GM12878 (cell line): Measurements from ENCODE around the gene UBE2L5. TPM values are rescaled to one million over a fixed set of nuclear protein-coding genes. Genes with fewer than 3 reads are reported as not detected.

Source experiments
- ATAC-seq: fragments of 200-7000 bp; cut with Tn5 transposase; 3 replicates; pipeline ENCODE4 v1.9.1; 2020; ENCODE audit warnings: mild to moderate bottlenecking, moderate library complexity
- BruUV-seq: library from RNA; stranded (reverse); fragments of 400-500 nt; replicated peaks from 2 replicates; lab custom pipeline; 2021; lab: Mats Ljungman, UMichigan
- CTCF ChIA-PET: fragments of 300-600 bp; sonication (Branson Sonifier 250); formaldehyde crosslinking; extraction: SDS; loops from one replicate; lab custom pipeline; 2021; ENCODE audit warnings: inconsistent platforms; lab: Yijun Ruan, JAX
- POLR2A ChIA-PET: fragments of 350-600 bp; formaldehyde crosslinking; extraction: SDS; loops from one replicate; lab custom pipeline; 2021; ENCODE audit warnings: inconsistent platforms; lab: Charles Lee
- RAD21 ChIA-PET: fragments of 300-600 bp; sonication (Branson Sonifier 250); formaldehyde crosslinking; loops from one replicate; lab custom pipeline; 2023; ENCODE audit warnings: antibody characterized with exemption; ENCODE audit not compliant: unreplicated experiment; lab: Charles Lee
- SMC1A ChIA-PET: fragments of 300-600 bp; sonication (Branson Sonifier 250); formaldehyde crosslinking; loops from one replicate; lab custom pipeline; 2023; ENCODE audit not compliant: unreplicated experiment, uncharacterized antibody; lab: Charles Lee
- DNase-seq: peaks from one replicate; pipeline ENCODE4 v3.0.0-alpha.2; 2011; ENCODE audit warnings: low read depth, low spot score
- FAIRE-seq: peaks from 3 replicates; lab custom pipeline; 2011; peaks lifted over from hg19 to GRCh38; lab: Jason Lieb, UNC
- H2AFZ ChIP-seq: 2 replicates; pipeline ENCODE4 v1.6.0; 2011; ENCODE audit warnings: low read depth, low read length, control low read depth; ENCODE audit not compliant: control insufficient read depth
- H3K27ac ChIP-seq: 2 replicates; pipeline ENCODE4 v1.5.1; 2011; ENCODE audit warnings: control low read depth; ENCODE audit not compliant: control insufficient read depth, insufficient read depth
- H3K27me3 ChIP-seq, 2 experiments: replicated peaks in 1 of 2; 2 replicates each; pipeline versions ENCODE4 v1.6.0 to v1.6.1; 2011; ENCODE audit warnings: low read length in 1 of 2; ENCODE audit not compliant: control insufficient read depth in 2 of 2, insufficient read depth in 2 of 2
- H3K36me3 ChIP-seq, 2 experiments: 2 replicates each; pipeline ENCODE4 v1.5.1; 2011; ENCODE audit warnings: low read length in 1 of 2; ENCODE audit not compliant: control insufficient read depth in 2 of 2, insufficient read depth in 2 of 2
- H3K4me1 ChIP-seq: 2 replicates; pipeline ENCODE4 v1.6.1; 2011; ENCODE audit warnings: mild to moderate bottlenecking, low read length, moderate library complexity, mixed read lengths; ENCODE audit not compliant: control insufficient read depth, insufficient read depth
- H3K4me2 ChIP-seq: 2 replicates; pipeline ENCODE4 v1.6.0; 2011; ENCODE audit warnings: control low read depth; ENCODE audit not compliant: control insufficient read depth, insufficient read depth
- H3K4me3 ChIP-seq: fragments of 200-600 bp; sonication (generic); 2 replicates; pipeline ENCODE4 v1.5.1; 2016
- H3K79me2 ChIP-seq: 2 replicates; pipeline ENCODE4 v1.6.0; 2011; ENCODE audit warnings: low read length; ENCODE audit not compliant: control insufficient read depth, insufficient read depth
- H3K9ac ChIP-seq: 2 replicates; pipeline ENCODE4 v1.8.0; 2011; ENCODE audit warnings: low read length, control low read depth, mixed read lengths; ENCODE audit not compliant: control insufficient read depth, insufficient read depth
- H3K9me3 ChIP-seq: replicated peaks from 3 replicates; pipeline ENCODE4 v1.5.1; 2011; ENCODE audit warnings: mild to moderate bottlenecking, low read length; ENCODE audit not compliant: control insufficient read depth, insufficient read depth
- H4K20me1 ChIP-seq: 2 replicates; pipeline ENCODE4 v1.6.0; 2011; ENCODE audit not compliant: control insufficient read depth, insufficient read depth
- CBX3 ChIP-seq: fragments of 200-600 bp; sonication (generic); IDR thresholded peaks from 2 replicates; pipeline ENCODE4 v1.6.1; 2016; ENCODE audit warnings: low read depth, borderline replicate concordance
- CHD4 ChIP-seq: fragments of 200-600 bp; sonication (generic); IDR thresholded peaks from 2 replicates; pipeline ENCODE4 v1.6.1; 2016; ENCODE audit warnings: mild to moderate bottlenecking
- HDAC2 ChIP-seq: fragments of 200-600 bp; sonication (generic); IDR thresholded peaks from 2 replicates; pipeline ENCODE4 v1.6.1; 2017
- JUNB ChIP-seq: IDR thresholded peaks from 2 replicates; pipeline ENCODE4 v1.6.1; 2016; ENCODE audit warnings: antibody characterized with exemption, mild to moderate bottlenecking
- MEF2A ChIP-seq: IDR thresholded peaks from 2 replicates; pipeline ENCODE4 v1.6.1; 2011; ENCODE audit warnings: low read depth, mild to moderate bottlenecking, low read length, moderate library complexity; ENCODE audit not compliant: insufficient read depth
- MLLT1 ChIP-seq: fragments of 450-650 bp; IDR thresholded peaks from 2 replicates; pipeline ENCODE4 v1.6.1; 2016; ENCODE audit warnings: mild to moderate bottlenecking
- MTA2 ChIP-seq: fragments of 450-650 bp; IDR thresholded peaks from 2 replicates; pipeline ENCODE4 v1.6.1; 2016; ENCODE audit warnings: low read depth, mild to moderate bottlenecking, moderate library complexity
- MTA3 ChIP-seq: IDR thresholded peaks from 2 replicates; pipeline ENCODE4 v1.6.1; 2012; ENCODE audit warnings: low read length, inconsistent platforms, borderline replicate concordance
- NBN ChIP-seq: fragments of 450-650 bp; IDR thresholded peaks from 2 replicates; pipeline ENCODE4 v1.6.1; 2016
- SIN3A ChIP-seq: IDR thresholded peaks from 2 replicates; pipeline ENCODE4 v1.6.1; 2012; ENCODE audit warnings: low read depth, low read length, improper control_type of control experiment
- SMAD5 ChIP-seq: IDR thresholded peaks from 2 replicates; pipeline ENCODE4 v1.6.1; 2016; ENCODE audit warnings: antibody characterized with exemption, low read depth
- WRNIP1 ChIP-seq: IDR thresholded peaks from 2 replicates; pipeline ENCODE4 v1.6.1; 2011; ENCODE audit warnings: low read depth, low read length, improper control_type of control experiment, borderline replicate concordance
- ZNF207 ChIP-seq: fragments of 450-650 bp; IDR thresholded peaks from 2 replicates; pipeline ENCODE4 v1.6.1; 2014; ENCODE audit warnings: antibody characterized with exemption, mild to moderate bottlenecking, borderline replicate concordance
- WGBS: methylation state at CpG from one replicate; pipeline ENCODE4 v1.1.6; 2016; ENCODE audit warnings: low lambda C conversion rate; ENCODE audit not compliant: insufficient replicate concordance, insufficient coverage; ENCODE audit errors: missing lambda C conversion rate; 5-methylcytosine and 5-hydroxymethylcytosine counted together
- in situ Hi-C: fragments of 300-500 bp; cut with MboI; formaldehyde crosslinking; loops from 9 replicates; pipeline ENCODE4 v1.14.3; 2018; ENCODE audit warnings: mixed read lengths
- intact Hi-C: fragments of 100-400 bp; cut with micrococcal nuclease; formaldehyde crosslinking; loops from one replicate; pipeline ENCODE4 v1.14.2; 2022; ENCODE audit not compliant: unreplicated experiment
- polyA plus RNA-seq, 11 experiments: library from polyadenylated mRNA; depleted of rRNA in 4 of 11; unstranded in 6 of 11; stranded (reverse) in 5 of 11; fragments of >200 nt; fragmentation: Nextera tagmentation in 4 of 11; fragmentation: Illumina TruSeq in 1 of 11; extraction: Ambion mirVana in 4 of 11; extraction: Trizol in 1 of 11; gene quantifications; 1 replicate in 1 of 11; 2 replicates in 10 of 11; pipeline versions ENCODE4 v1.2.1 to v1.2.3, GENCODE V29; 2011 to 2016; ENCODE audit warnings: inconsistent platforms in 2 of 11, missing spikeins in 2 of 11, low read depth in 1 of 11
- total RNA-seq, 4 experiments: library from RNA; depleted of rRNA in 3 of 4; stranded (reverse); fragments of >200 nt in 3 of 4; fragmentation: Illumina TruSeq in 1 of 4; extraction: Trizol in 1 of 4; gene quantifications; 2 replicates each; pipeline versions ENCODE4 v1.2.1 to v1.2.3, GENCODE V29; 2013 to 2021

The UBE2L5 gene
- total and polyA plus RNA-seq, 10 of the 15 experiments (the other 5 are each of a cell fraction or from before 2014, with no cell fraction given): 0.03 to 1.1 (median 0.19) TPM; not detected in 2

DNA sequence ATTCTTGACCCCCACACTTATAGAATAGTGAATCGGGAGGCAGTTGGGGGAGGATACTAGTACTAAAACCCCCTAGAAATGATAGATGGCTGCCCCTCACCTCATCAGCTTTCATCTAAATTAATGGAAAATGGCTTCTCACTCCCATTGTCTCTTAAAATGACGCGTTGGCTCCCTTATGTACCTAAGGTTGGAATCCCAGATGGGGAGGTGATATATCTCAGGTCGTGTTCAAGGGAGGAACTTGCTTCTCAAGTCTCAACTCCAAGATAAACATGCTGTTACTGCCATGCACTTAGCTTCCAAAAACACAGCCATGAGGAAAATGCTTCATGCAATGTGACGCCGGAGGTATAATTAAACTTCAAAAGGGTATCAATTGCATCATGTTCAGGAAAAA, 18.8 kb upstream of the UBE2L5 start:
- DNase-seq (no peak), FAIRE-seq (no peak), ATAC-seq (no peak)
- Histone ChIP-seq H3K4me2 (no peak overlapping the region), H3K27me3 (no peaks in the 10 kb centered on the region), H3K27ac (no peak overlapping the region), H2AFZ (no peak overlapping the region), H3K4me1 (peaks cover 3% of the 10 kb centered on the region), H4K20me1 (no peaks in the 10 kb centered on the region), H3K36me3 (no peaks in the 10 kb centered on the region), H3K9me3 (no peaks in the 10 kb centered on the region; the same call in 2 of the 3 replicates), H3K79me2 (no peaks in the 10 kb centered on the region), H3K4me3 (no peak overlapping the region), H3K9ac (no peak overlapping the region)
- ChIA-PET POLR2A (no interaction called here), RAD21 (no interaction called here), CTCF (no interaction called here), SMC1A (no interaction called here)
- intact Hi-C loops (no loop called here), in situ Hi-C loops (no loop called here)
- no TSS peak for BruUV-seq
- 83% methylated on average over 6 of the region's 6 CpGs for WGBS
- no peak for TF ChIP-seq HDAC2
- no peak for TF ChIP-seq JUNB
- no peak for TF ChIP-seq MLLT1
- TF ChIP-seq MEF2A: no peak
- no peak for TF ChIP-seq WRNIP1
- no peak for TF ChIP-seq SMAD5
- no peak for TF ChIP-seq CBX3
- TF ChIP-seq SIN3A: no peak
- no peak for TF ChIP-seq NBN
- TF ChIP-seq CHD4: no peak
- TF ChIP-seq MTA3: no peak
- no peak for TF ChIP-seq MTA2
- no peak for TF ChIP-seq ZNF207
